Tibial artery (tissue), 4 donors: ENCODE results near the gene DYNC2I2.
"Not testable (repeated sequence)": the region's sequence is repeated elsewhere in the genome, so short reads cannot be mapped to it uniquely, and the experiment has no call there.

Source experiments
- DNase-seq, 2 donors: peaks; one replicate each; pipeline ENCODE4 v3.0.0-alpha.2; 2019
- H3K27ac ChIP-seq, 2 donors: fragments of 200-600 bp; sonication (generic) in 1 of 2; 1 replicate in 1 of 2; 2 replicates in 1 of 2; pipeline ENCODE4 v1.5.1; 2018 to 2019; ENCODE audit warnings: mild to moderate bottlenecking in 1 of 2
- H3K27me3 ChIP-seq, 2 donors: fragments of 200-600 bp; sonication (generic) in 1 of 2; one replicate each; pipeline versions ENCODE4 v1.5.1 to v1.6.0; 2016 to 2019
- H3K36me3 ChIP-seq, 3 donors: fragments of 200-600 bp; sonication (generic) in 2 of 3; one replicate each; pipeline ENCODE4 v1.5.1; 2016 to 2019; ENCODE audit warnings: mild to moderate bottlenecking in 2 of 3
- H3K4me1 ChIP-seq, 4 donors: fragments of 200-600 bp; sonication (generic) in 2 of 4; 1 replicate in 3 of 4; 2 replicates in 1 of 4; pipeline ENCODE4 v1.5.1; 2016 to 2019
- H3K4me3 ChIP-seq, 2 donors: fragments of 200-600 bp; sonication (generic) in 1 of 2; 1 replicate in 1 of 2; 2 replicates in 1 of 2; pipeline ENCODE4 v1.5.1; 2018 to 2019; ENCODE audit warnings: mild to moderate bottlenecking in 2 of 2
- H3K9me3 ChIP-seq, 3 donors: fragments of 200-600 bp; sonication (generic) in 1 of 3; one replicate each; pipeline ENCODE4 v1.5.1; 2016 to 2019
- intact Hi-C: fragments of 100-400 bp; cut with DNase I; formaldehyde crosslinking; loops from one replicate; pipeline ENCODE4 v1.15.0; 2023; ENCODE audit warnings: low total_unique reads
- TF ChIP-seq, protein P1 (sequence below), 2 experiments: fragments of 200-600 bp in 1 of 2; fragments of 450-650 bp in 1 of 2; IDR thresholded peaks; one replicate each; pipeline ENCODE4 v1.5.1; 2017 to 2019; ENCODE audit warnings: antibody characterized with exemption in 2 of 2, mild to moderate bottlenecking in 1 of 2, moderate library complexity in 1 of 2

The DYNC2I2 gene

DNA sequence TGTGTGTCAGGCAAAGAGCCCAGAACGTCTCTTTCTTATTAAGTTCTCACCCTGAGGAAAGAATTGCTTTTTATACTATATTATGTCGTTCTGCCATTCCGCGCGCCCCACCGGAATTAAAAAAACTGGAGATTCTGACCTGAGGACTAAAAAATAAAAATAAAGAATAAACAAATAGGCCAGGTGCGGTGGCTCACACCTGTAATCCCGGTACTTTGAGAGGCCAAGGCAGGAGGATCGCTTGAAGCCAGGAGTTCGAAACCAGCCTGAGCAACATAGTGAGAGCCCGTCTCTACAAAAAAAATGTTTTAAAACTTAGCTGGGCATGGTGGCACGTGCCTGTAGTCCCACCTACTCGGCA is 677 bp upstream of the DYNC2I2 start:
- Histone ChIP-seq H3K27ac (peak overlapping the region; percentile 96 to 97), H3K4me3 (peak overlapping the region; percentile 61 to 66), H3K9me3 (no peaks in the 10 kb centered on the region), H3K27me3 (no peaks in the 10 kb centered on the region), H3K36me3 (no peaks in the 10 kb centered on the region), H3K4me1 (peaks cover 0 to 10% (median 4%) of the 10 kb centered on the region in 4 donors)
- no peak for DNase-seq
- TF ChIP-seq, protein P1, sequence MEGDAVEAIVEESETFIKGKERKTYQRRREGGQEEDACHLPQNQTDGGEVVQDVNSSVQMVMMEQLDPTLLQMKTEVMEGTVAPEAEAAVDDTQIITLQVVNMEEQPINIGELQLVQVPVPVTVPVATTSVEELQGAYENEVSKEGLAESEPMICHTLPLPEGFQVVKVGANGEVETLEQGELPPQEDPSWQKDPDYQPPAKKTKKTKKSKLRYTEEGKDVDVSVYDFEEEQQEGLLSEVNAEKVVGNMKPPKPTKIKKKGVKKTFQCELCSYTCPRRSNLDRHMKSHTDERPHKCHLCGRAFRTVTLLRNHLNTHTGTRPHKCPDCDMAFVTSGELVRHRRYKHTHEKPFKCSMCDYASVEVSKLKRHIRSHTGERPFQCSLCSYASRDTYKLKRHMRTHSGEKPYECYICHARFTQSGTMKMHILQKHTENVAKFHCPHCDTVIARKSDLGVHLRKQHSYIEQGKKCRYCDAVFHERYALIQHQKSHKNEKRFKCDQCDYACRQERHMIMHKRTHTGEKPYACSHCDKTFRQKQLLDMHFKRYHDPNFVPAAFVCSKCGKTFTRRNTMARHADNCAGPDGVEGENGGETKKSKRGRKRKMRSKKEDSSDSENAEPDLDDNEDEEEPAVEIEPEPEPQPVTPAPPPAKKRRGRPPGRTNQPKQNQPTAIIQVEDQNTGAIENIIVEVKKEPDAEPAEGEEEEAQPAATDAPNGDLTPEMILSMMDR (IDR thresholded peaks at IDR 0.05) = no peak
- intact Hi-C loops = no loop called here

DNA sequence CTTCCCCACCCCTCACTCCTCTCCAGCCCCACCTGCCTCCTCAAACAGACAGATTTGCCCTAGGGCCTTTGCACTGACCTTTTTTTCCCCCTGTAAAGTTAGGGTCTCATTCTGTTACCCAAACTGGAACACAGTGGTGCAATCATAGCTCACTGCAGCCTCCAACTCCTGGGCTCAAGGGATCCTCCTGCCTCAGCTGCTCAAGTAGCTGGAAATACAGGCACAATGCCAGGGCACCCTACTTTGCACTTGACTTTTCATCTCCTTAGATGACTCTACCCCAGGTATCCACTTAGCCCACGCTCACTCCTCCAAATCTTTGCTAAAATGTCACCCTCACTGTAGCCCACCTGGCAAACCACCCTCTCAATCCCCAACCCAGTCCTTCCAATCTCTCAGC is 2.2 kb downstream of the DYNC2I2 start:
- intact Hi-C loops = no loop called here
- Histone ChIP-seq H3K27ac (no peak overlapping the region), H3K27me3 (no peaks in the 10 kb centered on the region), H3K36me3 (no peaks in the 10 kb centered on the region), H3K4me1 (peaks cover 0 to 10% (median 4%) of the 10 kb centered on the region in 4 donors), H3K9me3 (no peaks in the 10 kb centered on the region), H3K4me3 (no peak overlapping the region)
- TF ChIP-seq, protein P1 (IDR thresholded peaks at IDR 0.05) = no peak
- no peak for DNase-seq

DNA sequence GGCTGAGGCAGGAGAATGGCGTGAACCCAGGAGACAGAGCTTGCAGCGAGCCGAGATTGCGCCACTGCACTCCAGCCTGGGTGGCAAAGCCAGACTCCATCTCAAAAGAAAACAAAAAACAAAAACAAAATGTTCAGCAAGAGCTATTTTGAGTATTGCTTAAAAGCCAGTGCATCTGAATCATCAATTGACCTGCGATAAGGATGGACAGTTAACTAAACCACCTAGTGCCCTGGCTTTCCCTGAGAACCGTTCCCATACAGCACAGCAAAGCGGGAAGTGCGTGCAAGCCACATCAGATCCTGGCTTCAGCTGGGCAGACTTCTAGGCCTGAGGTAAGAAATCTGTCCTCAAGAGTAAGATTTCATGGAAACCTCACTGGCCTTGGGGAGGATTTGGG is 2.7 kb downstream of the DYNC2I2 start:
- Histone ChIP-seq H3K9me3 (no peaks in the 10 kb centered on the region), H3K4me1 (peaks cover 0 to 10% (median 4%) of the 10 kb centered on the region in 4 donors), H3K36me3 (no peaks in the 10 kb centered on the region), H3K27ac (no peak overlapping the region), H3K27me3 (no peaks in the 10 kb centered on the region), H3K4me3 (no peak overlapping the region)
- TF ChIP-seq, protein P1 (IDR thresholded peaks at IDR 0.05) = no peak
- no peak for DNase-seq
- intact Hi-C loops = no loop called here

DNA sequence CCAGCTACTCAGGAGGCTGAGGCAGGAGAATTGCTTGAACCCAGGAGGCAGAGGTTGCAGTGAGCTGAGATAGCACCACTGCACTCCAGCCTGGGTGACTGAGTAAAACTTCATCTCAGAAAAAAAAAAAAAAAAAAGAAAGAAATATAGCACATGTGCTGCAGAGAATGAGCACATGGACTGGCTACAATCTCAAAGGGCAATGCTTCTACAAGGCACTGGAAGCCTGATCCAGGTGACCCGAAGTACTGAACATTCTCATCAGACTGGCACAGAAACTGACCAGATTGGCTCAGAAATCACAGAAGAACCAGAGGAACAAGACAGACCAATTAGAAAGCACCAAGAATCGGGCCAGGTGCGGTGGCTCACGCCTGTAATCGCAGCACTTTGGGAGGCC is 4.8 kb downstream of the DYNC2I2 start:
- intact Hi-C loops = no loop called here
- Histone ChIP-seq H3K9me3 (no peaks in the 10 kb centered on the region), H3K27me3 (no peaks in the 10 kb centered on the region), H3K4me3 (no peak overlapping the region), H3K4me1 (peaks cover 0 to 7% (median 3%) of the 10 kb centered on the region in 4 donors), H3K36me3 (no peaks in the 10 kb centered on the region), H3K27ac (no peak overlapping the region)
- DNase-seq = no peak
- TF ChIP-seq, protein P1 (IDR thresholded peaks at IDR 0.05) = no peak

DNA sequence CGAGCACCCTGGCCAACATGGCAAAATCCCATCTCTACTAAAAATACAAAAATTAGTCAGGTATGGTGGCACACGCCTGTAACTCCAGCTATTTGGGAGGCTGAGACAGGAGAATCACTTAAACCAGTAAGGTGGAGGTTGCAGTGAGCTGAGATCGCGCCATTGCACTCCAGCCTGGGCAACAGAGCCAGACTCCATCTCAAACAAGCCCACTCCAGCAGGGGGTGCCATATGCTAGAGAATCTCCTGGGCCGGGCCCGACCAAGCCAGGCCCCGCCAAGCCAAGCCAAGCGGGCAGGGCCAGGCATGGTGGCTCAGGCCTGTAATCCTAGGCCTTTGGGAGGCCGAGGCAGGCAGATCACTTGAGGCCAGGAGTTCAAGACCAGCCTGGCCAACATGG is 8.4 kb downstream of the DYNC2I2 start:
- intact Hi-C loops = not testable (repeated sequence)

More for the DNA sequence above, 8.4 kb downstream of the DYNC2I2 start:
- H3K9me3 ChIP-seq, H3K4me1 ChIP-seq, H3K4me3 ChIP-seq, DNase-seq, H3K27me3 ChIP-seq, H3K27ac ChIP-seq, H3K36me3 ChIP-seq: not testable (repeated sequence)
- TF ChIP-seq, protein P1 (IDR thresholded peaks at IDR 0.05) = peak in 1 of 2 experiments; percentile 19
